ENCODE data around the gene EPHB2.
"Not testable (repeated sequence)": the region's sequence is repeated elsewhere in the genome, so short reads cannot be mapped to it uniquely, and the experiment has no call there.

The EPHB2 gene

GRCh38 chr1:22710701-22711049 lies at the start of gene EPHB2:
Gene EPHB2, plus strand, starts transcription at chr1:22710839. Its CDS starts 144 bp downstream, at chr1:22710983.
- no peak for DNase-seq (ENCODE audit: low read depth)

- DNase-seq (ENCODE audit: low read depth) = no peak
Measured at GRCh38 chr1:22661880-22662279, 48.8 kb upstream of the EPHB2 start.

GRCh38 chr1:22662318-22662717 lies 48.3 kb upstream of the EPHB2 start:
- no peak for DNase-seq (ENCODE audit: low read depth)

DNA sequence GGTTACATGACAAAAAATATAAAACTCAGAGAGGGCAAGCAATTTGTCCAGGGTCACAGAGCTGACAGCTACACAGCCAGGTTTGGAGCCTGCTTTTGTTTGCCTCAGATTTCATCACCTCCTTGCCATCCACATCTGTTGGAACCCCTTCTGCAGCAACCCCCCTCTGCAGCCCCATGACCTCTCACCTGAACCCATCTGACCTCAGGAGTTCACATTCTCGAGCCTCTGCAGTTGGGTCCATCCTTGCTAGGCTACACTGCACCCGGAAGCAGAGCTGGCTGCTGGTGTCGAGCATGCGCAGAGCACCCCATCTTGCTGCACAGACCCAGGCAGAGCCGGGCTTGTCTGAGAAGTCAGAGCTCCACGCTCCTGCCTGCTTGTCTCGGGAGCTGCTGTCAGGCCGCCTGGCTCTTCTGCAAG lies 47.6 kb upstream of the EPHB2 start:
- DNase-seq (ENCODE audit: low read depth) = no peak

GRCh38 chr1:22665752-22666151 lies 44.9 kb upstream of the EPHB2 start:
- DNase-seq (ENCODE audit: low read depth) = no peak

DNA sequence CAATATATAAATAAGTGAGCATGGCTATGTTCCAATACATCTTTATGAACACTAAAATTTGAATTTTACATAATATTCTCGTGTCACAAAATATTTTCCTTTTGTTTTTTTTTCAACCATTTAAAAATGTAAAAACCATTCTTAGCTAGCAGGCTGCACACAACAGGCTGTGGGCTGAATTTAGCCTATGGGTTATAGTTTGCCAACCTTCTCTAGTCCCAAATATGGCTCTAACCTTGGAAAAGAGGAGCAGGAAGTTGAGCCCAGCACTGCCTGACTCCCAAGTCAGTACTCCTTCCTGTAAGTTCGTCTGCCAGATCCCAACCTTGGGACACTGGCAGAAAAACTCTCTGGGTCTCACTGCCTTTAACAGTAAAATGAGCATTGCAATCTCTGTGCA lies 44.2 kb upstream of the EPHB2 start:
- DNase-seq (ENCODE audit: low read depth) = no peak

GRCh38 chr1:22668840-22669239 lies 41.8 kb upstream of the EPHB2 start:
- not testable (repeated sequence) for DNase-seq (ENCODE audit: low read depth)

GRCh38 chr1:22670352-22670975 lies 40.2 kb upstream of the EPHB2 start:
- no peak for DNase-seq (ENCODE audit: low read depth)

DNA sequence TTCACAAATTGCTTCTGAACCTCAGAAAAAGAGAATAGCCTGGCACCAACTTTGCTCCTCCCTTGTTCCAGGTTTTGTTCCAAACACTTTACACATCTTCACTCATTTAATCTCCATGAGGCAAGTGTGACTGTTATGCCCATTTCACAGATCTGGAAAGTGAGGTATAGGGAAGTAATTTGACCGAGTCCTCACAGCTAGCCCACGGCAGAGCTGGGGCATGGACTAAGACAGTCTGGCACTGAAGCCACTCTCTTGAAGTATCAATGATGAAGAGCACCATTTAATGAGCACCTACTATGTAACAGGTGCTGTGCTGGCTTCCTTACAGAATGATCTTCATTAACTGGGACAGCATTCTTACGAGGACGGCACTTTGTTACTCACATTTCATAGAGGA lies 38.6 kb upstream of the EPHB2 start:
- DNase-seq (ENCODE audit: low read depth) = no peak

- DNase-seq (ENCODE audit: low read depth) = no peak
Measured at GRCh38 chr1:22673486-22674409, 36.9 kb upstream of the EPHB2 start.

GRCh38 chr1:22674410-22674749 lies 36.3 kb upstream of the EPHB2 start:
- no peak for DNase-seq (ENCODE audit: low read depth)

- not testable (repeated sequence) for DNase-seq (ENCODE audit: low read depth)
Measured at GRCh38 chr1:22676151-22676550, 34.5 kb upstream of the EPHB2 start.

DNA sequence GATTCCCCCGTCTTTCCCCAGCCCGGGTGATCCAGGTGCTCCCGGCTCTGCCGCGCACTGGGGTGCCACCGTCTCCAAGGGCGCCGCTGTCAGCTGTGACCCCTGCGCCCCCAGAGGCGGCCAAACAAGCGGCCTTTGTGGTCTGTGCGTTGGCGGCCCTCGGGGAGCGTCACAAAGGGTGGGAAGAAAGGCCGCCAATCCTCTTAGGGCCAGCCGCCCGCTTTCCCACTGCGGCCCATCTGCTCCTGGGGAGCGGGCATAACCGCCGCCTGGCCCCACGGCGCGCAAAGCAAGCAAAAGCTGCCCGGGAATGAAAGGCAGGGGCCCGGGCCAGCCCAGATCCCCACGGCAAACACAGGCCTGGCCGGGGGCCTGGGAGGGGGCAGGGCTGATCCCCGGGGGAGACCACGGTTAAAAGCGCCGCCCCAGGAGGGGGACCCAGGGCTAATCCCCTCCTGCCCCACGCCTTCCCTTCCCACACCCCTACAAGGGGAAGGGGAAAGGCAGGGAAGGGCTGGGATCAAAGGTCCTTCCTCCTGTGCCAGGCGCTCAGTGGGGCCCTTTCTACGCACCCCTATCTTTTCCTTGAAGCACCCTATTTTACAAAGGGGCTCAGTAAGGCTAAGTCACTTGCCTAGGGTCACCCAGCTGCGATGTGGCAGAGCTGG lies 33.6 kb upstream of the EPHB2 start:
- no peak for DNase-seq (ENCODE audit: low read depth)

GRCh38 chr1:22677931-22678896 lies 32.4 kb upstream of the EPHB2 start:
- no peak for DNase-seq (ENCODE audit: low read depth)

DNA sequence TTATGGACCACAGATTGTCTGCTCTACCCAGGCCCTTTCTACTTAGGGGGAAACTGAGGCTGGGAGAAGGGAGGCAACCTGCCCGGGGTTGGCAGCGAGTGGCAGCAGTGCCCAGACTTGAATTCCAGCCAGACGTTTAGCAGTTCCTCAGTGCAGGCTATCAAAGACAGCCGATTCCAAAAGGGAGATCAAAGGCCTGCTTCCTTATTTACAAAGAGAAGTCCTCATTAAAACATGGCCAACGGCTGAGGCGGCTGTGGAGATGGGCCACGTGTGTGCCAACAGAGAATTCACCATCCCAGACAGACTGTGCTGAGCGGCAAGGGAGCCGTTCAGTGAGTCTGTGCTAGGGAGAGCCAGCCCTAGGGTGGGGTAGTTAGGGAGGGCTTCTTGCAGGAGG lies 29.9 kb upstream of the EPHB2 start:
- no peak for DNase-seq (ENCODE audit: low read depth)

GRCh38 chr1:22681556-22682276 lies 28.9 kb upstream of the EPHB2 start:
- no peak for DNase-seq (ENCODE audit: low read depth)

GRCh38 chr1:22683547-22683946 lies 27.1 kb upstream of the EPHB2 start:
- DNase-seq (ENCODE audit: low read depth) = no peak

DNA sequence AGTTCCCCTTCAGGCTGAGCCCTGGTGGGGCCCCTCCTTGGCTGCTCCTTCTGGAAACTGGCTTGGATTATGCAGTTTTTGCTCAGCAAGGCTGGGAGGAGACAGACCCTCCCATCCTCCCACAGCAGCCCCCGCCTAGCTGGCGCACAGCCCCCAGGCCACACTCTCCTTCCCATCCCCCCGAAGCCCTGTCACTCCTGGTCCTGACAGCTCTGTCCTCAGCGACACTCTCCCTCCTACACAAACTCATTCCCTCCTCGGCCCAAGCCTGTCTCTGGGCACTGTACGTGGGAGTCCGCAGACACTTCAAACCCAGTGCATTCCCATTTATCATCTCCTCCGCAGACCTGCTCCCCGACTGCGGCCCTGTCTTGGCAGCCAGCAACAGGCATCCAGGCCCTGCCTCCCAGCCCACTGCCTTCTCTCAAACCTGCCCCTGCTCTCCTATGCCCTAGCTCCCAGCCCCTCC lies 25.0 kb upstream of the EPHB2 start:
- no peak for DNase-seq (ENCODE audit: low read depth)

GRCh38 chr1:22687191-22687590 lies 23.4 kb upstream of the EPHB2 start:
- no peak for DNase-seq (ENCODE audit: low read depth)

DNA sequence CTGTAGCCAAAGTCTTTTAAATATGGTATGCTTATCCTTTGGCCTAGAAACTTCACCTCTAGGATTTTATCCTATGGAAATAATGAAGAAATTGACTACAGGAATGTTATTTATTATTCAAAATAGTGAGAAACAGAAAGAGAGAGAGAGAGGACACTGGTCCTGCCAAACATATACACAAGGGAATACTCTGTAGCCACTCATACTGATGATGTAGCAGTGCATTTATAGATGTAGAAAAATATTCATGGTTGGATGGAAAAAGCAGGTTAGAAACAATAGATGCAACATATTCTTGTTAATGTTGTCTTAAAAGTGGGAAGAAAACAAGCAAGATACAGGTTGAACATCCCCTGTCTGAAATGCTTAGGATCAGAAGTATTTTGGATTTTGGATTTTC lies 22.2 kb upstream of the EPHB2 start:
- no peak for DNase-seq (ENCODE audit: low read depth)

GRCh38 chr1:22689505-22689904 lies 21.1 kb upstream of the EPHB2 start:
- no peak for DNase-seq (ENCODE audit: low read depth)
